Common myeloid progenitor, CD34-positive (primary cell): ENCODE results near the gene ZPR1.

Source experiments
- CTCF ChIA-PET: fragments of 350-600 bp; sonication (Branson Sonifier 250); formaldehyde crosslinking; loops from one replicate; lab custom pipeline; 2021; ENCODE audit warnings: antibody characterized with exemption; lab: Charles Lee
- POLR2A ChIA-PET: fragments of 350-600 bp; sonication (Branson Sonifier 250); formaldehyde crosslinking; loops from one replicate; lab custom pipeline; 2021; ENCODE audit warnings: antibody characterized with exemption; lab: Charles Lee
- DNase-seq, 3 donors: peaks; one replicate each; pipeline versions ENCODE4 v3.0.0 to v3.0.0-alpha.2; 2013
- H3K27ac ChIP-seq, 2 experiments: 1 replicate in 1 of 2; 2 replicates in 1 of 2; pipeline ENCODE4 v1.7.0; 2013; ENCODE audit warnings: inconsistent platforms in 2 of 2, low read length in 2 of 2, mild to moderate bottlenecking in 2 of 2, low read depth in 1 of 2, moderate library complexity in 1 of 2; ENCODE audit not compliant: severe bottlenecking in 2 of 2, insufficient read depth in 1 of 2, poor library complexity in 1 of 2
- H3K27me3 ChIP-seq, 5 experiments: replicated peaks in 2 of 5; 1 replicate in 3 of 5; 2 replicates in 2 of 5; pipeline versions ENCODE4 v1.6.1 to v1.7.0; 2013; ENCODE audit warnings: low read length in 4 of 5, mild to moderate bottlenecking in 2 of 5, moderate library complexity in 2 of 5, inconsistent platforms in 1 of 5; ENCODE audit not compliant: insufficient read depth in 5 of 5, control insufficient read depth in 4 of 5
- H3K36me3 ChIP-seq, 4 experiments: 1 replicate in 2 of 4; 2 replicates in 2 of 4; pipeline versions ENCODE4 v1.6.1 to v1.7.0; 2013; ENCODE audit warnings: low read length in 3 of 4, control low read depth in 1 of 4, mild to moderate bottlenecking in 1 of 4; ENCODE audit not compliant: control insufficient read depth in 4 of 4, insufficient read depth in 4 of 4
- H3K4me1 ChIP-seq, 4 experiments: 1 replicate in 3 of 4; 2 replicates in 1 of 4; pipeline versions ENCODE4 v1.6.1 to v1.7.1; 2013; ENCODE audit warnings: low read length in 3 of 4, mild to moderate bottlenecking in 3 of 4, control low read depth in 1 of 4, inconsistent platforms in 1 of 4, moderate library complexity in 1 of 4; ENCODE audit not compliant: control insufficient read depth in 4 of 4, insufficient read depth in 4 of 4; ENCODE audit errors: control extremely low read depth in 1 of 4
- H3K4me3 ChIP-seq, 7 experiments: 1 replicate in 4 of 7; 2 replicates in 3 of 7; pipeline versions ENCODE4 v1.5.1 to v1.7.0; 2013; ENCODE audit warnings: mild to moderate bottlenecking in 7 of 7, low read length in 6 of 7, moderate library complexity in 6 of 7, inconsistent platforms in 2 of 7, low read depth in 2 of 7, control low read depth in 1 of 7; ENCODE audit not compliant: insufficient read depth in 4 of 7, control insufficient read depth in 1 of 7; ENCODE audit errors: extremely low read depth in 1 of 7
- H3K9me3 ChIP-seq, 5 experiments: 1 replicate in 4 of 5; 2 replicates in 1 of 5; pipeline versions ENCODE4 v1.6.1 to v1.7.1; 2013; ENCODE audit warnings: low read length in 4 of 5, mild to moderate bottlenecking in 2 of 5, inconsistent platforms in 1 of 5, low read depth in 1 of 5, moderate library complexity in 1 of 5; ENCODE audit not compliant: control insufficient read depth in 4 of 5, insufficient read depth in 2 of 5; ENCODE audit errors: control extremely low read depth in 1 of 5
- WGBS: methylation state at CpG from one replicate; pipeline ENCODE4 v1.1.5; 2013; ENCODE audit not compliant: insufficient coverage; 5-methylcytosine and 5-hydroxymethylcytosine counted together

The ZPR1 gene

GRCh38 chr11:116733969-116734508, 53.8 kb downstream of the ZPR1 start:
- POLR2A ChIA-PET = no interaction called here
- no peaks in the 10 kb centered on the region for H3K9me3 ChIP-seq
- CTCF ChIA-PET = interaction anchor here (0.7 to 4.6 kb wide), 6 partner anchors 8 to 369 kb away, joined by 3 to 60 read pairs (median 9); no protein-coding TSS in a partner anchor
- H3K4me3 ChIP-seq = peak overlapping the region in 1 of 7 experiments; percentile 13
- WGBS = 47% methylated on average over 11 of the region's 11 CpGs
- H3K36me3 ChIP-seq = no peaks in the 10 kb centered on the region
- H3K27me3 ChIP-seq = peaks cover 0 to 4% (median 0%) of the 10 kb centered on the region in 5 experiments
- no peak overlapping the region for H3K27ac ChIP-seq
- DNase-seq = peak; percentile 40 to 79 (median 76)
- peaks cover 0 to 22% (median 16%) of the 10 kb centered on the region in 4 experiments for H3K4me1 ChIP-seq

DNA sequence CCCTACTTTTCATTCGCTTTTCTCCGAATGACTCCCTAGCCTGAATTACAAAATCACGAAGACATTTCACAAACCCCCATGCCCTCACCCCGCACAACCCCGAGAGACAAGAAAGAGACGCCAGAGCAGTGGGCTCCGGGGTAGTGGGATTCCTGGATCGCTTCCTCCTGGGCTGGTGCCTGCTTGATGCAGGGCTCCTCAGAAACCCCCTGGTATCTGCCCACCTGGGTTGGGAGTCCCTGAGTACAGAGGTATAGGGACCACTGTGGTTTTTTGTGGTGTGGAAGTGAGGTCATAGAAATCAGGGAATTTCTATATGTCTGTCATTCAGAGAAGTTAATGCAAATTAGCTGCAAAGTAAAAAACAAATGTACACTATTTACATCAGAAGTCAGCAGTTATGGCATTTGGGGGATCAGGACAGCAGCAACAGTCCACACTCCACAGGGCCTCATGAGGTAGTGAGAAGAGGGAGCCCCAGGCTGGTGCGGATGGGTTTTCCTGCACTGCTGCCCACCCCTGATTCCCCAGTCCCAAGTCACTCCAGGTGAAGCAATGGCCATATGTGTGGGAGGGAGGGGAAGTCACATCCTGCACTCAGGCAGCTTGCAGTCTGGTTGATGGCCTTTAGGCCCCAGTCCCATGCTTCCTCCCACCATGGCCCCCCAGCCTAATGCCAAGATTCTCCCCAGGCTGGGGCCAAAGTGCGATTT, 54.6 kb downstream of the ZPR1 start:
- Histone ChIP-seq H3K4me1 (peaks cover 0 to 22% (median 15%) of the 10 kb centered on the region in 4 experiments), H3K36me3 (no peaks in the 10 kb centered on the region), H3K9me3 (no peaks in the 10 kb centered on the region), H3K4me3 (no peak overlapping the region), H3K27ac (no peak overlapping the region), H3K27me3 (peaks cover 0 to 4% (median 0%) of the 10 kb centered on the region in 5 experiments)
- ChIA-PET POLR2A (interaction anchor here (1.7 kb wide), 1 partner anchor 10 kb away, joined by 5 read pairs; no protein-coding TSS in a partner anchor), CTCF (interaction anchor here (0.7 to 4.6 kb wide), 13 partner anchors 9 to 494 kb away, joined by 3 to 60 read pairs (median 4); no protein-coding TSS in a partner anchor)
- WGBS = 56% methylated on average over 4 of the region's 10 CpGs
- no peak for DNase-seq

DNA sequence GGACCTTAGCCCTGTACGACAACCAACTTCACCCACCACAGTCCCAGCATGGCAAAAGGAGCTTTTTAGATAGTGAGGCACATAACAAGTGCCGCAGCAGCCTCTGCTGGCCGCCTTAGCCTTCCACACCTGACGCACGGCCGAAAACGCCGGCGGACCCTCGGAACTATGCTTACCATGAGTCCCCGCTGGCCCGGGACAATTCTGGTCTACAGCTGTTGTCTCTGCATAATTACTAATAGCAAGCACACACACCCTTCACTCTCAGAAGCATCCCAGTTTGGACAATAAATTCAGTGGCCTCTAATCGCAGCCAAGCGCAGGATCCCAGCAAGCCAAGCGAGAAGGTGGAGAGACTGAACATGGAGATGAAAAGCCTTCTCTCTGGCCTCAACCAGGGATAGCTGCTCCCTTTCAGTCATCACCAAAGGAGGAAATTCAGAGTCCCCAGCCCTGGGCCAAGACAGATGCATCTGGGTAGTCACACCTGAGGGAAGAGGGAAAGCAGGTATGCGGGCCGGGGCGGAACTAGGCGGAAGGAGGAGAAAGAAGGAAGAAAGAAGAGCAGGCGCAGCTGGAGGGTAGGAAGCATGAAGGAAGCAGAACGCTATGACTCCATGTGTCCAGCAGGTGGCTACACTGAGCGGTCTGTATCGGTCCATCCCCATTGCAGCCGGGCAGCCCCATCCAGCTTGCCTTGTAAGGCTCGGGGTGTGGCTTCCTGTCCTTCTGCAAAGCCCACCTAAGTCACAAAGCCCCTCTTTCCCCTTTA, 55.4 kb downstream of the ZPR1 start:
- no peaks in the 10 kb centered on the region for H3K36me3 ChIP-seq
- WGBS = 39% methylated on average over 23 of the region's 25 CpGs
- peaks cover 0 to 22% (median 15%) of the 10 kb centered on the region in 4 experiments for H3K4me1 ChIP-seq
- no peaks in the 10 kb centered on the region for H3K9me3 ChIP-seq
- peak; percentile 50 to 62 (median 56) for DNase-seq
- H3K4me3 ChIP-seq = no peak overlapping the region
- no peak overlapping the region for H3K27ac ChIP-seq
- ChIA-PET CTCF (interaction anchor here (0.8 to 4.6 kb wide), 14 partner anchors 10 to 494 kb away, joined by 3 to 60 read pairs (median 4); no protein-coding TSS in a partner anchor), POLR2A (interaction anchor here (1.7 kb wide), 1 partner anchor 10 kb away, joined by 5 read pairs; no protein-coding TSS in a partner anchor)
- H3K27me3 ChIP-seq = peaks cover 0 to 4% (median 2%) of the 10 kb centered on the region in 5 experiments

GRCh38 chr11:116731821-116732220, 56.0 kb downstream of the ZPR1 start:
- ChIA-PET CTCF (interaction anchor here (0.8 to 4.6 kb wide), 10 partner anchors 10 to 495 kb away, joined by 3 to 60 read pairs (median 5); no protein-coding TSS in a partner anchor), POLR2A (interaction anchor here (1.7 kb wide), 1 partner anchor 11 kb away, joined by 5 read pairs; no protein-coding TSS in a partner anchor)
- no peak overlapping the region for H3K27ac ChIP-seq
- no peak for DNase-seq
- H3K4me1 ChIP-seq = peaks cover 0 to 22% (median 15%) of the 10 kb centered on the region in 4 experiments
- peaks cover 0 to 4% (median 2%) of the 10 kb centered on the region in 5 experiments for H3K27me3 ChIP-seq
- H3K4me3 ChIP-seq = no peak overlapping the region
- H3K9me3 ChIP-seq = no peaks in the 10 kb centered on the region
- WGBS = 100% methylated on average over 1 of the region's 2 CpGs
- no peaks in the 10 kb centered on the region for H3K36me3 ChIP-seq

DNA sequence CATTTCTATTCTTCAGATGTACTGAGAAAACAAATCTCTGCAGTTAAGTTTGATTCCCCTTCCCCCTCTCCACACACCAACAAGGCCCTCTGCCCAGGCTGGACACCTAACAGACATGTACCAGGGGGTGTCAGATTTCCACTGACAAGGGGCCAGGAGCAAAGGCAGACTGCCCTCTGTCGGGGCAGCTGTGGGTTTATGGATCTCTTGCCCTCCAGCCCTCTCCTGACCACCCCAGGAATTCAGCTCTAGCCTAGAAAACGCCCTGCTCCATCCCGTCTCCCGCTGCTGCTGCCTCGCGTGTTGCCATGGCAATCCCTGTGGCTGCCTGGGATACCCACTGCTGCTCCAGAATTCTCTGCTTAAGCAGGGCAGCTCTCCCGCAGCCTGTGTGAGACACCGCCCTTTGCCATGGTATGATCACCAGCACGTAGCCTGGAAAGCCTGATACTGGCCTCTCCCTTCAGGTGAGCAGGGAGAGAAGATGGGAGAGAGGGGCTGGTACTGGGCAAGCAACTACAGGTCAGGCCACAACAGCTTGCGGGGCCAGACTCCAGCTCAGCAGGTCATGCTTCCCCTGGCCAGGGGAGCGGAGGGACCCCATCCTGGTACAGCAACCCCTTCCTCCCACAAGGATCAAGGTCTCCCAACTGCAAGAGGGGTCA, 56.6 kb downstream of the ZPR1 start:
- POLR2A ChIA-PET = no interaction called here
- no peak overlapping the region for H3K27ac ChIP-seq
- no peak overlapping the region for H3K4me3 ChIP-seq
- 93% methylated on average over 9 of the region's 11 CpGs for WGBS
- peaks cover 0 to 22% (median 15%) of the 10 kb centered on the region in 4 experiments for H3K4me1 ChIP-seq
- no peaks in the 10 kb centered on the region for H3K9me3 ChIP-seq
- H3K27me3 ChIP-seq = peaks cover 0 to 6% (median 2%) of the 10 kb centered on the region in 5 experiments
- H3K36me3 ChIP-seq = no peaks in the 10 kb centered on the region
- DNase-seq = no peak
- CTCF ChIA-PET = interaction anchor here (1.2 to 4.6 kb wide), 3 partner anchors 9 to 18 kb away, joined by 3 to 60 read pairs (median 18); no protein-coding TSS in a partner anchor

DNA sequence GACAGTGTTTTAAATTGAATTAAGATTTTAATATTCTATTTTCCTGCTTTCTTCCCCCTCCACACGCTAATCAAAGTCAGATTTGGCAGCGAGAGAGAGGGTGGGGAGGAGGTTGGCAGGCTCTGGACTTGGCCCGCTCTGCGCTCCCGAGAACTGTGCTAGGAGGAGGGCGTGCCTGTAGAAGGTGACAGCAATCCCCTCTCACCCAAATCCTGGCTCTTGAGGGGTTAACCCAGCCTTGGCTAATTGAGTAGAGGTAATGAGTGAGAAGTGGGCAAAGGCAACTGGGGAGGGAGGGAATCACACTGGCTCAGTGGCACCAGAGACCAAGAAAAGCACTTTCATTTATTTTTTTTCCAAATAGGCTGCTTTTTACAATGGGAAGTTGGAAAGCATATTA, 57.2 kb downstream of the ZPR1 start:
- ChIA-PET CTCF (interaction anchor here (1.2 kb wide), 1 partner anchor 19 kb away, joined by 3 read pairs; no protein-coding TSS in a partner anchor), POLR2A (no interaction called here)
- no peak overlapping the region for H3K27ac ChIP-seq
- DNase-seq = no peak
- H3K9me3 ChIP-seq = no peaks in the 10 kb centered on the region
- H3K36me3 ChIP-seq = no peaks in the 10 kb centered on the region
- no peak overlapping the region for H3K4me3 ChIP-seq
- H3K4me1 ChIP-seq = peaks cover 0 to 22% (median 15%) of the 10 kb centered on the region in 4 experiments
- 100% methylated on average over 1 of the region's 6 CpGs for WGBS
- peaks cover 0 to 7% (median 2%) of the 10 kb centered on the region in 5 experiments for H3K27me3 ChIP-seq
